HepG2 (cell line): ENCODE data around the gene CCT3. TPM values are rescaled to one million over a fixed set of nuclear protein-coding genes. Genes with fewer than 3 reads are reported as not detected.

Source experiments
- ATAC-seq: fragments of 200-7000 bp; cut with Tn5 transposase; 3 replicates; pipeline ENCODE4 v1.9.1; 2020; ENCODE audit warnings: mild to moderate bottlenecking, moderate library complexity
- BruUV-seq: library from RNA; stranded (reverse); fragments of 400-500 nt; replicated peaks from 2 replicates; lab custom pipeline; 2021; lab: Mats Ljungman, UMichigan
- CTCF ChIA-PET: fragments of 300-600 bp; formaldehyde crosslinking; extraction: SDS; loops from one replicate; lab custom pipeline; 2021; ENCODE audit warnings: low total read pairs, inconsistent platforms, low intra/inter-chr PET ratio; lab: Yijun Ruan, JAX
- POLR2A ChIA-PET: fragments of 350-600 bp; sonication (Branson Sonifier 250); formaldehyde crosslinking; loops from one replicate; lab custom pipeline; 2020; ENCODE audit warnings: antibody characterized with exemption, inconsistent platforms; lab: Yijun Ruan, JAX
- DNase-seq: peaks from one replicate; pipeline ENCODE4 v3.0.0-alpha.2; 2015; ENCODE audit warnings: low spot score
- FAIRE-seq: peaks from 3 replicates; lab custom pipeline; 2011; peaks lifted over from hg19 to GRCh38; lab: Jason Lieb, UNC
- H2AFZ ChIP-seq: one replicate; pipeline ENCODE4 v1.6.1; 2011; ENCODE audit warnings: low read length, inconsistent platforms
- H3K27ac ChIP-seq: fragments of 300-600 bp; 3 replicates; pipeline ENCODE4 v1.8.0; 2011; ENCODE audit warnings: mixed run types, mild to moderate bottlenecking, mixed read lengths, low read length, inconsistent platforms; ENCODE audit not compliant: insufficient read depth; ENCODE audit errors: extremely low read length
- H3K27me3 ChIP-seq, 2 experiments: fragments of 200-600 bp in 1 of 2; 2 replicates in 1 of 2; 3 replicates in 1 of 2; pipeline versions ENCODE4 v1.6.0 to v1.8.0; 2011; ENCODE audit warnings: low read length in 2 of 2, mild to moderate bottlenecking in 2 of 2, moderate library complexity in 2 of 2, inconsistent platforms in 1 of 2; ENCODE audit not compliant: insufficient read depth in 2 of 2, control insufficient read depth in 1 of 2
- H3K36me3 ChIP-seq, 2 experiments: fragments of 200-600 bp in 1 of 2; replicated peaks in 1 of 2; 2 replicates in 1 of 2; 3 replicates in 1 of 2; pipeline versions ENCODE4 v1.5.1 to v1.8.0; 2011; ENCODE audit warnings: low read length in 2 of 2, inconsistent platforms in 1 of 2; ENCODE audit not compliant: insufficient read depth in 2 of 2, control insufficient read depth in 1 of 2
- H3K4me1 ChIP-seq: 2 replicates; pipeline ENCODE4 v1.5.1; 2012; ENCODE audit warnings: low read length, inconsistent platforms; ENCODE audit not compliant: insufficient read depth
- H3K4me2 ChIP-seq: 2 replicates; pipeline ENCODE4 v1.6.0; 2011; ENCODE audit warnings: low read depth, low read length, inconsistent platforms
- H3K4me3 ChIP-seq, 3 experiments: fragments of 200-600 bp in 1 of 3; sonication (generic), shearing (Covaris generic) in 1 of 3; replicated peaks in 1 of 3; 2 replicates each; pipeline ENCODE4 v1.5.1; 2011 to 2016; ENCODE audit warnings: low read length in 3 of 3, inconsistent platforms in 2 of 3, low read depth in 2 of 3, mild to moderate bottlenecking in 2 of 3, control low read depth in 1 of 3, mixed read lengths in 1 of 3; ENCODE audit not compliant: insufficient read depth in 1 of 3
- H3K79me2 ChIP-seq: one replicate; pipeline ENCODE4 v1.6.1; 2011; ENCODE audit warnings: low read length, inconsistent platforms; ENCODE audit not compliant: insufficient read depth
- H3K9ac ChIP-seq: 2 replicates; pipeline ENCODE4 v1.6.0; 2011; ENCODE audit warnings: mild to moderate bottlenecking, low read depth, low read length, inconsistent platforms; ENCODE audit not compliant: insufficient read depth
- H3K9me3 ChIP-seq: 2 replicates; pipeline ENCODE4 v1.5.1; 2012; ENCODE audit warnings: mild to moderate bottlenecking, low read length
- H4K20me1 ChIP-seq: 2 replicates; pipeline ENCODE4 v1.6.0; 2011; ENCODE audit warnings: inconsistent platforms, mild to moderate bottlenecking, low read length, moderate library complexity; ENCODE audit not compliant: insufficient read depth
- CCAR2 ChIP-seq: fragments of 200-400 bp; formaldehyde crosslinking; optimal IDR thresholded peaks from 2 replicates; pipeline ENCODE3; 2018; ENCODE audit warnings: low read depth, mild to moderate bottlenecking, low read length, moderate library complexity
- CHD4 ChIP-seq: fragments of 200-600 bp; sonication (generic); IDR thresholded peaks from 2 replicates; pipeline ENCODE4 v1.7.0; 2017; ENCODE audit warnings: mild to moderate bottlenecking, low read length, borderline replicate concordance
- FOXO1 ChIP-seq: sonication (generic); formaldehyde crosslinking; IDR thresholded peaks from 2 replicates; pipeline ENCODE4 v1.4.0; 2020; ENCODE audit warnings: missing genetic modification reagents
- HNF4A ChIP-seq: sonication (generic); formaldehyde crosslinking; IDR thresholded peaks from 2 replicates; pipeline ENCODE4 v1.4.0; 2020; ENCODE audit warnings: missing genetic modification reagents
- RARA ChIP-seq: IDR thresholded peaks from 2 replicates; pipeline ENCODE4 v1.6.1; 2016; ENCODE audit warnings: missing genetic modification reagents, missing compliant biosample characterization
- RFX3 ChIP-seq: IDR thresholded peaks from 2 replicates; pipeline ENCODE4 v1.6.1; 2016; ENCODE audit warnings: missing biosample characterization, missing genetic modification reagents
- ZNF629 ChIP-seq: sonication (generic); formaldehyde crosslinking; conservative IDR thresholded peaks from 2 replicates; pipeline ENCODE4 v1.5.0; 2020; ENCODE audit warnings: missing genetic modification reagents
- in situ Hi-C: cut with HindIII; loops from 2 replicates; pipeline ENCODE4 v1.10.0; 2017; ENCODE audit warnings: low pct_unique_long_range_greater_than_20kb; ENCODE audit not compliant: extremely low pct_ligation_motif_present
- intact Hi-C: fragments of 100-400 bp; cut with micrococcal nuclease; formaldehyde crosslinking; loops from one replicate; pipeline ENCODE4 v1.10.0; 2022; ENCODE audit not compliant: unreplicated experiment
- polyA plus RNA-seq, 8 experiments: library from polyadenylated mRNA; depleted of rRNA in 3 of 8; stranded (reverse) in 7 of 8; unstranded in 1 of 8; fragments of >200 nt; fragmentation: Illumina TruSeq in 4 of 8; extraction: Trizol in 4 of 8; gene quantifications; 2 replicates each; pipeline versions ENCODE4 v1.2.1 to v1.2.3, GENCODE V29; 2011 to 2016; ENCODE audit warnings: low read depth in 4 of 8, missing spikeins in 1 of 8, mixed read lengths in 1 of 8; ENCODE audit not compliant: insufficient read depth in 1 of 8
- total RNA-seq, 5 experiments: library from RNA; depleted of rRNA; stranded (reverse); fragments of >200 nt; fragmentation: Illumina TruSeq; extraction: Trizol; gene quantifications; 2 replicates each; pipeline ENCODE4 v1.2.3, GENCODE V29; 2016; ENCODE audit warnings: low read depth in 1 of 5
- TF ChIP-seq, protein P1 (sequence below): sonication (generic); formaldehyde crosslinking; conservative IDR thresholded peaks from 2 replicates; pipeline ENCODE4 v1.4.0; 2020; ENCODE audit warnings: missing genetic modification reagents
- TF ChIP-seq, protein P2 (sequence below): sonication (generic); formaldehyde crosslinking; conservative IDR thresholded peaks from 2 replicates; pipeline ENCODE4 v1.8.0; 2022; ENCODE audit warnings: missing genetic modification reagents
- TF ChIP-seq, protein P3 (sequence below): IDR thresholded peaks from 2 replicates; pipeline ENCODE4 v1.6.1; 2016
- TF ChIP-seq, protein P4 (sequence below): sonication (generic); formaldehyde crosslinking; IDR thresholded peaks from 2 replicates; pipeline ENCODE4 v1.5.0; 2020; ENCODE audit warnings: missing genetic modification reagents, mild to moderate bottlenecking, borderline replicate concordance
- TF ChIP-seq, protein P5 (sequence below): sonication (generic); formaldehyde crosslinking; IDR thresholded peaks from 2 replicates; pipeline ENCODE4 v1.8.1; 2022; ENCODE audit warnings: low read depth, mild to moderate bottlenecking, missing genetic modification reagents

The CCT3 gene
- total and polyA plus RNA-seq, 2 of the 13 experiments (the other 11 are each of a cell fraction or from before 2014, with no cell fraction given): 319 to 615 TPM

DNA sequence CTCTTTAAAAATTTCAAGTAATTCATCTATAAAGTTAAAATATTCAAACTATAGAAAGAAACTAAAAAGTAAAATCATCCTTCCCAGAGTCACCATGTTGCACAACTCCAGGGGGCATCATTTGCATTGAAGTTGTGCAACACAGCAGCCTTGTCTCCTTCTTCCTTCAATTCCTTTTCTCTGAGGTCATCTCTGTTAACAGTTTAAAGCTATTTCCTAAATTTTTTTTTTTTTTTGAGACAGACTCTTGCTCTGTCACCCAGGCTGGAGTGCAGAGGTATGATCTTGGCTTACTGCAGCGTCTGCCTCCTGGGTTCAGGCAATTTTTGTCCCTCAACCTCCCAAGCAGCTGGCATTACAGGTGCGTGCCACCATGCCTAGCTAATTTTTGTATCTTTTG, 38.1 kb upstream of the CCT3 start (continued):
- TF ChIP-seq, protein P1, sequence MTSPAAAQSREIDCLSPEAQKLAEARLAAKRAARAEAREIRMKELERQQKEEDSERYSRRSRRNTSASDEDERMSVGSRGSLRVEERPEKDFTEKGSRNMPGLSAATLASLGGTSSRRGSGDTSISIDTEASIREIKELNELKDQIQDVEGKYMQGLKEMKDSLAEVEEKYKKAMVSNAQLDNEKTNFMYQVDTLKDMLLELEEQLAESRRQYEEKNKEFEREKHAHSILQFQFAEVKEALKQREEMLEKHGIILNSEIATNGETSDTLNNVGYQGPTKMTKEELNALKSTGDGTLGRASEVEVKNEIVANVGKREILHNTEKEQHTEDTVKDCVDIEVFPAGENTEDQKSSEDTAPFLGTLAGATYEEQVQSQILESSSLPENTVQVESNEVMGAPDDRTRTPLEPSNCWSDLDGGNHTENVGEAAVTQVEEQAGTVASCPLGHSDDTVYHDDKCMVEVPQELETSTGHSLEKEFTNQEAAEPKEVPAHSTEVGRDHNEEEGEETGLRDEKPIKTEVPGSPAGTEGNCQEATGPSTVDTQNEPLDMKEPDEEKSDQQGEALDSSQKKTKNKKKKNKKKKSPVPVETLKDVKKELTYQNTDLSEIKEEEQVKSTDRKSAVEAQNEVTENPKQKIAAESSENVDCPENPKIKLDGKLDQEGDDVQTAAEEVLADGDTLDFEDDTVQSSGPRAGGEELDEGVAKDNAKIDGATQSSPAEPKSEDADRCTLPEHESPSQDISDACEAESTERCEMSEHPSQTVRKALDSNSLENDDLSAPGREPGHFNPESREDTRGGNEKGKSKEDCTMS (CRISPR knock-in tag): no peak
- TF ChIP-seq, all 625 proteins: peak for 24

DNA sequence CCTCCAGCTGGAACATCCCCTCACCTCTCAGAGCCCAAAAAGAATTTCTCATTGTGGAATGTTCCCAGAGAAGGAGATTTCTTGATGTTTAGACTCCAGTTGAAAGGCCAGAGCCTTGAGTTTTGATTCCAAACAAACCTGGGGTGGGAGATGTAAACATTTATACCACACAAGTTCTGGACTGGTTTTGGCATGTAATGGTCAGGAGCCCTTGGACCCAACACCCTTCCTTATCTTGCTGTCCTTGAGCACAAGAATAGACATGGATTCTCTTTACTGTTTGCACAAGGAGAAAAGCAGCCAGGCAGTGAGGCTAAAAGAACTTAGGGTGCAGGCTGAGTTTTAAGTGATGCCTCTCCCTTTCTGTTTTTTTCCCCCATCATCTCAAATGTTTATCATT, 35.5 kb upstream of the CCT3 start:
- DNase-seq (peak; percentile 42), ATAC-seq (no peak), FAIRE-seq (peak; percentile 75)
- 0 out of 2 replicates have a peak, but pooled peaks cover 3% of the 10 kb centered on the region for H4K20me1 ChIP-seq
- H3K27ac ChIP-seq: peak overlapping the region; percentile 98
- no peaks in the 10 kb centered on the region; a peak in 1 of 5 replicates for H3K27me3 ChIP-seq
- H2AFZ ChIP-seq: no peak overlapping the region
- intact Hi-C loops (loop anchor here (5.0 kb wide), 1 partner anchor 36 kb away; the partner anchor contains the start of genes CCT3 and TSACC), in situ Hi-C loops (no loop called here)
- peaks cover 11 to 28% of the 10 kb centered on the region in 2 experiments for H3K36me3 ChIP-seq
- ChIA-PET POLR2A (interaction anchor here (1.0 to 8.5 kb wide), 5 partner anchors 8 to 84 kb away, joined by 3 to 189 read pairs (median 22); partner anchors contain the start of genes CCT3 and TSACC), CTCF (no interaction called here)
- peaks cover 46% of the 10 kb centered on the region for H3K79me2 ChIP-seq
- BruUV-seq: no TSS peak
- no peaks in the 10 kb centered on the region for H3K9me3 ChIP-seq
- no peak overlapping the region for H3K4me3 ChIP-seq
- H3K4me1 ChIP-seq: peaks cover 89% of the 10 kb centered on the region
- H3K9ac ChIP-seq: no peak overlapping the region
- H3K4me2 ChIP-seq: peak overlapping the region; percentile 98
- TF ChIP-seq RARA (CRISPR knock-in tag) (peak; percentile 52; the same call in 1 of the 2 replicates), CHD4 (no peak), FOXO1 (CRISPR knock-in tag) (peak; percentile 41; the same call in 1 of the 2 replicates), HNF4A (CRISPR knock-in tag) (peak; percentile 80), CCAR2 (no peak), RFX3 (CRISPR knock-in tag) (no peak), ZNF629 (CRISPR knock-in tag) (no peak)
- TF ChIP-seq, protein P2, sequence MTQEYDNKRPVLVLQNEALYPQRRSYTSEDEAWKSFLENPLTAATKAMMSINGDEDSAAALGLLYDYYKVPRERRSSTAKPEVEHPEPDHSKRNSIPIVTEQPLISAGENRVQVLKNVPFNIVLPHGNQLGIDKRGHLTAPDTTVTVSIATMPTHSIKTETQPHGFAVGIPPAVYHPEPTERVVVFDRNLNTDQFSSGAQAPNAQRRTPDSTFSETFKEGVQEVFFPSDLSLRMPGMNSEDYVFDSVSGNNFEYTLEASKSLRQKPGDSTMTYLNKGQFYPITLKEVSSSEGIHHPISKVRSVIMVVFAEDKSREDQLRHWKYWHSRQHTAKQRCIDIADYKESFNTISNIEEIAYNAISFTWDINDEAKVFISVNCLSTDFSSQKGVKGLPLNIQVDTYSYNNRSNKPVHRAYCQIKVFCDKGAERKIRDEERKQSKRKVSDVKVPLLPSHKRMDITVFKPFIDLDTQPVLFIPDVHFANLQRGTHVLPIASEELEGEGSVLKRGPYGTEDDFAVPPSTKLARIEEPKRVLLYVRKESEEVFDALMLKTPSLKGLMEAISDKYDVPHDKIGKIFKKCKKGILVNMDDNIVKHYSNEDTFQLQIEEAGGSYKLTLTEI (CRISPR knock-in tag): no peak
- TF ChIP-seq, protein P3, sequence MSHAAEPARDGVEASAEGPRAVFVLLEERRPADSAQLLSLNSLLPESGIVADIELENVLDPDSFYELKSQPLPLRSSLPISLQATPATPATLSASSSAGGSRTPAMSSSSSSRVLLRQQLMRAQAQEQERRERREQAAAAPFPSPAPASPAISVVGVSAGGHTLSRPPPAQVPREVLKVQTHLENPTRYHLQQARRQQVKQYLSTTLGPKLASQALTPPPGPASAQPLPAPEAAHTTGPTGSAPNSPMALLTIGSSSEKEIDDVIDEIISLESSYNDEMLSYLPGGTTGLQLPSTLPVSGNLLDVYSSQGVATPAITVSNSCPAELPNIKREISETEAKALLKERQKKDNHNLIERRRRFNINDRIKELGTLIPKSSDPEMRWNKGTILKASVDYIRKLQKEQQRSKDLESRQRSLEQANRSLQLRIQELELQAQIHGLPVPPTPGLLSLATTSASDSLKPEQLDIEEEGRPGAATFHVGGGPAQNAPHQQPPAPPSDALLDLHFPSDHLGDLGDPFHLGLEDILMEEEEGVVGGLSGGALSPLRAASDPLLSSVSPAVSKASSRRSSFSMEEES (CRISPR knock-in tag): no peak
- TF ChIP-seq, protein P4, sequence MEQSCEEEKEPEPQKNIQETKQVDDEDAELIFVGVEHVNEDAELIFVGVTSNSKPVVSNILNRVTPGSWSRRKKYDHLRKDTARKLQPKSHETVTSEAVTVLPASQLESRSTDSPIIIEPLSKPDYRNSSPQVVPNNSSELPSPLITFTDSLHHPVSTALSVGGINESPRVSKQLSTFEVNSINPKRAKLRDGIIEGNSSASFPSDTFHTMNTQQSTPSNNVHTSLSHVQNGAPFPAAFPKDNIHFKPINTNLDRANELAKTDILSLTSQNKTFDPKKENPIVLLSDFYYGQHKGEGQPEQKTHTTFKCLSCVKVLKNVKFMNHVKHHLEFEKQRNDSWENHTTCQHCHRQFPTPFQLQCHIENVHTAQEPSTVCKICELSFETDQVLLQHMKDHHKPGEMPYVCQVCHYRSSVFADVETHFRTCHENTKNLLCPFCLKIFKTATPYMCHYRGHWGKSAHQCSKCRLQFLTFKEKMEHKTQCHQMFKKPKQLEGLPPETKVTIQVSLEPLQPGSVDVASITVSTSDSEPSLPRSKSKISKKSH: no peak
- TF ChIP-seq, protein P5, sequence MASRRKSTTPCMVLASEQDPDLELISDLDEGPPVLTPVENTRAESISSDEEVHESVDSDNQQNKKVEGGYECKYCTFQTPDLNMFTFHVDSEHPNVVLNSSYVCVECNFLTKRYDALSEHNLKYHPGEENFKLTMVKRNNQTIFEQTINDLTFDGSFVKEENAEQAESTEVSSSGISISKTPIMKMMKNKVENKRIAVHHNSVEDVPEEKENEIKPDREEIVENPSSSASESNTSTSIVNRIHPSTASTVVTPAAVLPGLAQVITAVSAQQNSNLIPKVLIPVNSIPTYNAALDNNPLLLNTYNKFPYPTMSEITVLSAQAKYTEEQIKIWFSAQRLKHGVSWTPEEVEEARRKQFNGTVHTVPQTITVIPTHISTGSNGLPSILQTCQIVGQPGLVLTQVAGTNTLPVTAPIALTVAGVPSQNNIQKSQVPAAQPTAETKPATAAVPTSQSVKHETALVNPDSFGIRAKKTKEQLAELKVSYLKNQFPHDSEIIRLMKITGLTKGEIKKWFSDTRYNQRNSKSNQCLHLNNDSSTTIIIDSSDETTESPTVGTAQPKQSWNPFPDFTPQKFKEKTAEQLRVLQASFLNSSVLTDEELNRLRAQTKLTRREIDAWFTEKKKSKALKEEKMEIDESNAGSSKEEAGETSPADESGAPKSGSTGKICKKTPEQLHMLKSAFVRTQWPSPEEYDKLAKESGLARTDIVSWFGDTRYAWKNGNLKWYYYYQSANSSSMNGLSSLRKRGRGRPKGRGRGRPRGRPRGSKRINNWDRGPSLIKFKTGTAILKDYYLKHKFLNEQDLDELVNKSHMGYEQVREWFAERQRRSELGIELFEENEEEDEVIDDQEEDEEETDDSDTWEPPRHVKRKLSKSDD (CRISPR knock-in tag): no peak
